GM18951 (cell line): Measurements from ENCODE around the gene SAP130.

Source experiments
- POLR2A ChIP-seq: IDR thresholded peaks from 4 replicates; pipeline ENCODE4 v1.6.1; 2011; ENCODE audit warnings: mild to moderate bottlenecking; ENCODE audit not compliant: insufficient read length, insufficient read depth; ENCODE audit errors: extremely low read depth
- in situ Hi-C: fragments of 300-500 bp; cut with MboI; formaldehyde crosslinking; loops from one replicate; pipeline ENCODE4 v1.12.0; 2022; ENCODE audit warnings: low sequenced_read_pairs, mixed read lengths, inconsistent platforms; ENCODE audit not compliant: unreplicated experiment

SAP130 gene

GRCh38 chr2:128003463-128003862, 24.4 kb downstream of the SAP130 start:
- no peak for TF ChIP-seq POLR2A
- in situ Hi-C loops, result no loop called here

DNA sequence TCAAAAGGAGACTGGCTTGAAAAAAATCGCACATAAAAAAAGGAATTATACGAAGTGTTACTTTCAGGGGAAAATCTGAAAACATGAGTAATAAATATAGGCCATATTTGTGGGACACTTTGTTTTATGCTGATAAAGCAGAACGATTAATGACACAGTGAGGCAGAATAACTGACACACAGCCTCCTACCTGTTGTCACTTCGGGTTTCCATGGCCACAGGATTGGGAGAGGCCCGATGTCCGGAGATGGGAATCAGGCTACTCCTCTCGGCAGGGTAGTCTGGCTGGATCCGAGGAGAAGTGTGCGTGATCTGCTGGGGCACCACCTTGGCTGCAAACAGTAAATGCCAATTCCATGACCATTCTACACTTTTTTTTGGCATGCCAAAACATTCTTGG, 31.7 kb downstream of the SAP130 start:
- in situ Hi-C loops, result no loop called here
- TF ChIP-seq POLR2A, result no peak

DNA sequence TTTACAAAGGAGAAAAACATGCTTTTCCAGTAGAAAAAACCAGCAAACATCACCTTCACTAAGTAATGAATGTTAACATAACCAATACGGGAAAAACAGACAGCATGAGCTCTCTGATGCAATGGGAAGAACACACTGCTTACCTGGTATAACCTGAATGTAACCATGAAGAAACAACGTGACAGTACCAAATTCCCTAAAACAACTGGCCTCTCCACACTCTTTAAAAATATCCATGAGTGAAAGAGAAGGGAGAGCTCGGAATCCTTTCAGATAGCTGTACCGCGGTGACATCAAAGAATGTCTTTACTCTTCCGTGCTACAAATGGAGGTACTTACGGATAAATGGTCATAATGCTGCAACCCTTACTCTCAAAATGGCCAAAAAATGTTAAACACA, 32.1 kb downstream of the SAP130 start:
- TF ChIP-seq POLR2A, result no peak
- in situ Hi-C loops, result no loop called here

DNA sequence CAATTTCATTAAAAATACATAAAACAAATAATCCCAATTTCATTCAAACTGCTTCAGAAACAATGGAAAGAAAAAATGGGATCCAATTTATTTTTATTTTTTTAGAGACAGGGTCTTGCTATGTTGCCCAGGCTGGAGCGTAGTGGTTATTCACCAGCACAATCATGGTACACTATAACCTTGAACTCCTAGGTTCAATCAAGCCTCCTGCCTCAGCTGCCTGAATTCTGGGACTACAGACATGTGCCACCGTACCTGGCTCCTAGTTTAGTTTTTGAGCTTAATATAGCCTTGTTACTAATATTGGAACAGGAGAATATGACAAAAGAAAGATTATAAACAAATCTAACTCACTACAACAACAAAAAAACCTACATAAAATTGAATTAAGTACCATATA, 34.2 kb downstream of the SAP130 start:
- TF ChIP-seq POLR2A, result no peak
- in situ Hi-C loops, result no loop called here

DNA sequence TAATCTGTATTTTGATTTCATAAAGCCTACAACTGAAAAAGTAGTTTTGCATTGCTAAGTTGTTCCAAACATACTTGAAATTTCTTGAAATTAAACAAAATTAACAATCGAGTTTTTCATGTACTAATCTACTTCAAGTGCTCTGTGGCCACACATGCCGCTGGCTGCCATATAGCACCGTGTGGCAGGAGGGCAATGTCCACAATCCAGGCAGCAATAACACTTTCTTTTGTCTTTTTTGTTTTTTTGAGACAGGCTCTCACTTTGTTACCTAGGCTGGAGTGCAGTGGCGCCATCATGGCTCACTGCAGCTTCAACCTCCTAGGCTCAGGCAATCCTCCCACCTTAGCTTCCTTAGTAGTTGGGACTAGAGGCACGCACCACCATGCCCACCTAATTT, 36.1 kb downstream of the SAP130 start:
- in situ Hi-C loops, result no loop called here
- TF ChIP-seq POLR2A, result no peak

DNA sequence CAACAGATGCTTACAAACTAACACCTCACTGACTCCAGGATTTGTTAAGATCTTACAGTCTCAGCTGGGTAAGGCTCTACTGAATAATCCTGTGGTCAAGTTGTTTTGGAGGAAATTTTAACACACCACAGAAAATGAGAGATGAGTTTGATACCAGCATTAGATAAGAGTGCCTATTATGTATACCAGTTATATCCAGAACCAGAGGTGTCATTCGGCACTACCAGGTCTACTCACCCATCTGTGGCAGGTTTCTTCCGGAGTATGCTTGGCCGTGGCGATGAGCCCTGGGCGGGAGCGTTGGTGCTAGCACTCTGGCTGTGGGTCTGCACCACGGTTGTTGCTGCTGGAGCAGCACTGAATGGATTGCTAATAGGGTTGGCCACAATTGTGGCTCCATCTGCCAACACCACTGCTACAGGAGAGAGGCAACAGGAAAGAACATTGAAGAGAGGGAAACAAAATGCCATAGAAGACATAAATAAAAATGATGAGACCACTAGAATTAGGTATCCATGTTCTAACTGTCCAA, 41.2 kb downstream of the SAP130 start:
- TF ChIP-seq POLR2A, result no peak
- in situ Hi-C loops, result no loop called here

- TF ChIP-seq POLR2A, result no peak
- in situ Hi-C loops, result no loop called here
Measured at GRCh38 chr2:127985735-127986134, 42.1 kb downstream of the SAP130 start.

DNA sequence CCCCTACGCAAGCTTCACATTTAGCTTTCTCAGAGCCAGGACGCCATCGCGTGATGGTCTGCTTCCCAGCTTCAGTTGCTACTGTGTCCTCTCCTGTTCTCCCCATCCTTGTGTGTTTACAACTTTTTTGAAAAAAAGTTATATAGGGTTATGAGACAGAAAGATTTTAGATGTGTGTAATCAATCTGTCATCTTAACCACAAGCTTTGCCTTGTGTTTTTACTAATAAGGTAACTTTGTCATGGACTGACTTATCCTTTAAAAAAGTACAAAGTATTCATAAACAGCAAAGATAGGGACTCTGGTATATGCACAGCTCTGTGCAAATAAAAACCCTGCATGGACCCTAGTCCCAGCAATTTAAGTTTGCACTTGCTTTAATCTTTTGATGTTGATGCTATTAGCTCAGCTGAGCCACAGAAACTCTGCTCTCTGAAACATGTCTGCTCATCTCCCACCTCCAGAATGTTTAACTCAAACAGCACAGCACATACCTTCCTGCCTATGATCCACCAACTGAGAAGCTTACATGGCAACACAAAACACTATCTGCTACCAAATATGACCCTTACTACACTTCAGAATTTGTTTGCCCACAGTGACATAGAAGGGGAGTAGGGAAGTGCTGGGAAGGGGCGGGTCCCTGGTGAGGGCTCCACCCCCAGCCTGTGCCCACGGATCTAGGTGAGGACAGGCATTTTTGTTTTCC, 42.7 kb downstream of the SAP130 start:
- in situ Hi-C loops, result no loop called here
- TF ChIP-seq POLR2A, result no peak

DNA sequence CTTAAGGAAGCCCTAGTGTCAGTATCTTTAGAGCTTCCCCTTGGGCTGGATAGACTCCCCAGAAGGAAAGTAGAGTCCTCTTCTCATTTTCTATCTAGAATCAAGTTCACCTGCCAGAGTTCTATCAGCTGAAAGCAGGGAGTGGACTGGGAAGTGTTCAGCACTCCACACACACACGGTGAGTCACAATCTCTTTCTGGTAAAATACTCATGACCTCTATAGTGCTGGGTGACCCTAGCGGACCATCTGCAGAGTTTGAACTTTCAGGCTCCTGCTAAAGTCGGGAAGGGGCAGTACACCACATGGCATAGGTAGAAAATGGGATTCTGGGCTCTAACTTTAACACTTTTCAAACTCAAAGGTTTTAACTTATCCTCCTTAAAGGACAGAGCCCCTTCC, 43.3 kb downstream of the SAP130 start:
- no peak for TF ChIP-seq POLR2A
- in situ Hi-C loops, result no loop called here

DNA sequence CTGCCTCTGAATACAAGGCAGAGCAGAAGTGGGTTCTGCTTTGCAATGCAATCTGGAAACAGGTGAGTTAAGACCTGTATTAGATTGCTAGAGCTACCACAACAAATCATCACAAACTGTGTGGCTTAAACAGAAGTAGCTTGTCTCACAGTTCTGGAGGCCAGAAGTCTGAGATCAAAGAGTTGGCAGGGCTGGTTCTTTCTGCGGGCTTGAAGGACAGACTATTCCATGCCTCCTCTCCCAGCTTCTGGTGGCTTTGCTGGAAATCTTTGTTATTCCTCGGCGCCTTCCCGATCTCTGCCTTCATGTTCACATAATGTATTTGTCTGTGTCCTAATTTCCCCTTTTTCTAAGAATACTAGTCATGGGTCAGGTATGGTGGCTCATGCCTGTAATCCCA, 58.4 kb downstream of the SAP130 start:
- in situ Hi-C loops, result no loop called here
- TF ChIP-seq POLR2A, result no peak

DNA sequence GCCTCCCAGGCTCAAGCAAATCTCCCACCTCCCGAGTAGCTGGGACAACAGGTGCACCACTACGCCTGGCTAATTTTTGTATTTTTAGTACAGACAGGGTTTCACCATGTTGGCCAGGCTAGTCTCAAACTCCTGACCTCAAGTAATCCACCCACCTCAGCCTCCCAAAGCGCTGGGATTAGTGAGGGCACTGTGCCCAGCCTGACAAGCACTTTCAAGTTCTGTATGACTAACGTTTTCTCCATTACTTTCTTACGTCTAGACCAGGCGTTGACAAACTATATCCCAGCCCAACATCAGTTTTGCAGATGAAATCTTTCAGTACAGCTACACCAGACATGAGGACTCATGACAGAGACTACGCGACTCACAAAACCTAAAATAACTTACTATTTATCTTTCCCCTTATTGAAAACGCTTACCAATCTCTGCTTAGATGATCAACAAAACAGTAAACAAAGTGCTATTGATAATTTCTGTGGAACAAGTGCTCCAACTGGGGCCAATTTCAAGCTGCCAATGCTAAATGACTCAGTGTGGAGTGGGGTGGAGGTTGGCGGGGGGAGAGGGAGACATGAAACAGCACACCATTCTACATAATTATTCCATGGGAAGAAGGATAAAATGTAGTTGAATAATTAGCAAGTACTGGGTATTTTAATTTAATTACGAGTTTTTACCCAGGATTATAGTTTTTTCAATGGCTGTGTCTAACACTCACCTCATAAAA, 59.1 kb downstream of the SAP130 start:
- no peak for TF ChIP-seq POLR2A
- in situ Hi-C loops, result no loop called here

DNA sequence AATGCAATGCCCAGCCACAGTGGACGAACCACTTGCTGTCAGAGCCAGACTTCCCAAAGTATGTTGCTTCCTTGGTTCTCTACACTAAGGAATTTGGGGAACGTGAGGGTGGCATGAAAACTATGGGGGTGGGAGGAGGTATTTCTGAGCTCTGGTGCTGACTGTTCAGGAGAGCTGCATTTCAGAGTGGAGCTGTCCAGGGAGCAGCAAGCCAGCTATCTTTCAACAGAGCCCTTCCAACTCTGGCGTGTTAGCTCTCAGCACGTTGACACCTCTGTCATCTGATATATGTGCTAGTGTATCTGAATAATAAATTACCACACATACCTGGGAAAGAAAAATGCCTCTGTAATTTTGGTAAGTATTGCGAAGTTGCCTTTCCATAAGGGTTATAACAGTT, 66.1 kb downstream of the SAP130 start:
- in situ Hi-C loops, result no loop called here
- no peak for TF ChIP-seq POLR2A

DNA sequence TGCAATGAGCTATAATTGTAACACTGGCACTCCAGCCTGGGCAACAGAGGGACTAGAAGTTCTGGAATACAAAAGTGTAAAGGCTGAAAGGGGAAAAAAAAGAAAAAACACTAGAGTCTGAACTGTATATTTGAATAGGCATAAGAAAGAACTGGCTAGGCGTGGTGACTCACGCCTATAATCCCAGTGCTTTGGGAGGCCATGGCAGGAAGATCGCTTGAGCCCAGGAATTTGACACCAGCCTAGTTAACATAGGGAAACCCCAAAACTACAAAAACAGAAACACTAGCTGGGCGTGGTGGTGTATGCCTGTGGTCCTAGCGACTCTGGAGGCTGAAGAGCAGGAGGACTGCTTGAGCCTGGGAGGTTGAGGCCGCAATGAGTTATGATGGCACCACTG, 70.6 kb downstream of the SAP130 start:
- TF ChIP-seq POLR2A, result no peak
- in situ Hi-C loops, result no loop called here

- in situ Hi-C loops, result no loop called here
- no peak for TF ChIP-seq POLR2A
Measured at GRCh38 chr2:127954857-127955256, 73.0 kb downstream of the SAP130 start.
